HS-27A (cell line): ENCODE data around the gene RRAGC.
"Not testable (repeated sequence)": the region's sequence is repeated elsewhere in the genome, so short reads cannot be mapped to it uniquely, and the experiment has no call there.

Experiments used
- DNase-seq: peaks from one replicate; pipeline ENCODE4 v3.0.0-alpha.2; 2012; ENCODE audit warnings: low read depth, missing footprints

The RRAGC gene

DNA sequence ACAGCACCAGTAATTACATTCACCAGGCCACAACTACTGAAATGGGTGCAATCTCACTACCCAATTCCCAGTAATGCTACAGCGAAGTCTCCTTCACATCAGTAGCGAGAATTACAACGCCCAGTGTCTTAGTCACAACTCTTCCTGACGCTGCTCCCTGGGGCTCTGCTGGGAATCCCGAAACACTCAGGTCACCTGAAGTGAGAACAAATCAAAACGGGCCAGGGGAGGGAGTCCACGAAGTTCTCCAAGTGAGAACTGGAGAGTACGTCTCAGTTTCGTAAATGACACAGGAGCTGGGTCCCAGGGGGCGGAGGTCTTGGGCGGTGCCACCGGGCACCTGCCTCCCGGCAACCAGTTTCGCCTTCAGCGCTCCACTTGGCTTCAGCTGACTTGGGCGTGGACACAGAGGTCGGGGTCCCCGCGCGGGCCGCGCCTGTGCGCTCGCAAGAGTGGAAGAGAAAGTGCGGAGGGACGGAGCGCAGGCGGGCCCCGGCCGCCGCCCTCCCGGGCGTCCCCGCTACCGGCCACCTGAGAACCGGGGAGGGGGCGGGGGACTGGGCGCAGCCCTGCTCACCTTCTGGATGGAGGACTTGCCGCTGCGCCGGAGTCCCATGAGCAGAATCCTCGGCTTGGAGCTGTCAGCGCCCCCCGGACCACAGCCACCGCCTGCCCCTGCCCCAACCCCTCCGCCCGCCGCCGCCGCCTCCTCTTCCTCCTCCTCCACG is 575 bp downstream of the RRAGC start:
- DNase-seq: peak; percentile 33

DNA sequence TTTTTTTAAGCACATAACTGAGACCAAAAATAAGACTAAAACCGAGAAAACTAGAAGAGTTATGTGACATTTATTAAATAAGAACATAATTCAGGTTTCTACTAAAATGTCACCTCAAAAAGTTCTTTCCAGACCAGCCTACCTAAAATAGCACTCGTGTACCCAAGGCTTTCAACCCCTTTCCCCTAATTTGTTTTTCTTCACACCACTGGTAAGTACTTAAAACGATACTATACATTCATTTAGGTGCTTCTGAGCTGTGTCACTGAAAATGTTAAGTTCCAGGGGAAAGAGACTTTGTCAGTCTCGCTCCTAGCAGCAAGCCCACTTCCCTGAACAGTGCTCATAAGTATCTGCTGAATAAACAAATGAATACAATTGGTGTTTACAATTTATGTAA is 6.8 kb downstream of the RRAGC start:
- DNase-seq: no peak

DNA sequence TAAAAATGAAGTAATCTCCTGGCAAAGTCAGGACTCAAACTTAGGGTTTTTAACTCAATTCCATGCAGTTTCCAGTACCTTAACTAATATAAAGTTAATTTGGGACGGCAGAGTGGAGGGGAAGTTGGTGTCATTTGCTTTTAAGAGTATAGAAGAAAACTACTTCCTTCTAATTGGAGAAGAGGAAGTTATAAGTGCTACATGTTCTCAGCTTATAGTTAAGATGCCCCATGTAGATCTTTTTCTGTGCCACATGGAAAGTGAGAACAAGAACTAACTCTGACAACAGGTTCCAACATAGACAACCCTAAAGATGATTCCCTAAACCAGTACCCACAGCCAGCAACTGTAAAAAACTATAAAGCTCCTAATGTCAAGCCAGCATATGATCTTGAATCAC is 11.5 kb downstream of the RRAGC start:
- no peak for DNase-seq

GRCh38 chr1:38846210-38846609 is 13.4 kb downstream of the RRAGC start:
- DNase-seq: no peak

DNA sequence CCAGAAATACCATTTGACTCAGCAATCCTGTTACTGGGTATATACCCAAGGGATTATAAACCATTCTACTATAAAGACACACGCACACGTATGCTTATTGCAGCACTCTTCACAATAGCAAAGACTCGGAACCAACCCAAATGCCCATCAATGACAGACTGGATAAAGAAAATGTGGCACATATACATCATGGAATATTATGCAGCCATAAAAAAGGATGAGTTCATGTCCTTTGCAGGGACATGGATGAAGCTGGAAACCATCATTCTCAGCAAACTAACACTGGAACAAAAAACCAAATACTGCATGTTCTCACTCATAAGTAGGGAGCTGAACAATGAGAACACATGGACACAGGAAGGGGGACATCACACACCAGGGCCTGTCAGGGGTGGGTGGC is 14.5 kb downstream of the RRAGC start:
- DNase-seq: not testable (repeated sequence)

- no peak for DNase-seq
These were observed 19.3 kb downstream of the RRAGC start for GRCh38 chr1:38840281-38840680.

GRCh38 chr1:38839363-38839762 is 20.2 kb downstream of the RRAGC start:
- no peak for DNase-seq

- not testable (repeated sequence) for DNase-seq
These were observed 23.3 kb downstream of the RRAGC start for GRCh38 chr1:38836316-38836715.

DNA sequence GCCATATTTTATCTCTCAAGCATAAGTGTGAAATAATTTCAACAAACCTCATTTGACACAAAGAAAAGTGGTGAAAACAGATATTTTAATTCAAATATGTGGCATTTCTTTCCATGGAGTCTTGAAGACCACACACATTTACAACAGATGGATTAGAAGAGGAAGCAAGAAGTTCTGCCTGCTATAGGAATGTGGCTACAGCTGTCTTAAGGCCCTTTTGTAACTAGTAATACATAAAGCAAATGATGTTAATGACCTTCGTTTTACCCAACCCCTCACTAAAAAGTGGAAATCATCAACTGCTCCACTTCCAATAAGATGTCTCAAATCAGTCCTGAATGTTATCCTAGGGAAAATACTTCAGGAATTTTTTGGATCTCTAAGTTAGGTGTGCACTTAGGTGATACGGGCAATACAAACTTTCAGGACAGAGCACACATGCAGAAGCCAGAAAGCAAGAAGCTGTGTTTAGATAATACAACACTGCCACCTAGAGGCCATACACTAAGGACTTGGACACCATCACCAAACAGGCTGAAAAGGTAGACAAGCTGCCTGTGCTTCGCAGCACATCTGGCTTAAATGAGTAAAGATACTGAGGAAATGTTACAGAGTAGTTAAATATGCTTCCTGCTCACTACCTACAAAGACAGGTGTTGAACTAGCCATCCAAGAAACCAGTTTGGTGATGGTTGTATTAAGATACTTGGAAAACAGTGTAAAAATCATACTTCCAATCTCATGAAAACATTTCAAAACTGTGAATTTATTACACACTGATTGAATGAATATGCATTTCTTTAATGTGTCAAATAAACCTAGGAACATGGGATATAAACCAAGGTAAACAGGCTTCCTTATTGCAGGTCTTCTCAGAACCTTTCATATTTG is 24.4 kb downstream of the RRAGC start:
- peak; percentile 54 for DNase-seq

DNA sequence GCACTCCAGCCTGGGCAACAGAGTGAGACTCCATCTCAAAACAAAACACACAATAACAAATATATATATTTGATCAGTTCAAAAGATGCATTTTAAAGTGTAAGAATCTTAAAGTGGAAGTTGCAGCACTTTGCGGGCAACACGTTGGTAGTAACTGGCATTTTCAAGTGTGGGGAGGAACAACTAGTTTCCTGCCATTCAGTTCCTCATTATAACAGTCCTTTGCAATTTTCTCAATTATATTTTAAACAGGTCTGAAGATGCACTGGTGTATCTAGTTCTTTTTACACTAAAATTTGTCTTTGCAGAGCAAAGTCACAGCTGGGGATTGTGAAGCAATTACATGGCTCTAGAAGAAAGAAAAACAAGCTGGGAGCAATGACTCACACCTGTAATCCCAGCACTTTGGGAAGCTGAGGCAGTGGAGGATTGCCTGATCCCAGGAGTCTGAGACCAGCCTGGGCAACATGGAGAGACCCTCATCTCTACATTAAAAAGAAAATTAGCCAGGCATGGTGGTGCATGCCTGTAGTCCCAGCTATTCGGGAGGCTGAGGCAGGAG is 25.3 kb downstream of the RRAGC start:
- DNase-seq: no peak

- DNase-seq: no peak
These were observed 26.4 kb downstream of the RRAGC start for GRCh38 chr1:38833146-38833545.

DNA sequence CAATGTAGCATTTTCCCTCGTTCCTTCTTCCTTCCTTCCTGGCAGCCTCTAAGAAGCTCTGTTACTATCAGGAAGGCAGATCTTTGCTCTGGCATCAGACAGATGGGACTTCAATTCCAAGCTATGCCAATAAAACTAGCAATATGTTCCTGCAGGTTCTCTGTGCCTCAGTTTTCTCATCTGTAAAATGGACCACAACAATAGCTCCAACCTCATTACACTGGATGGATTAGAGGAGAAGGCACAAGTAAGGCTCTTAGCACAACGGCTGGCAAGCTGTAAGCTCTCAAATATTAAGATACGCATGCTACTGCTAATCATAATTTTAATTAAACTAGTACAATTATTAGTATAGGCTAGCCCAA is 27.2 kb downstream of the RRAGC start:
- no peak for DNase-seq

GRCh38 chr1:38831731-38832369 is 27.7 kb downstream of the RRAGC start:
- DNase-seq: no peak

DNA sequence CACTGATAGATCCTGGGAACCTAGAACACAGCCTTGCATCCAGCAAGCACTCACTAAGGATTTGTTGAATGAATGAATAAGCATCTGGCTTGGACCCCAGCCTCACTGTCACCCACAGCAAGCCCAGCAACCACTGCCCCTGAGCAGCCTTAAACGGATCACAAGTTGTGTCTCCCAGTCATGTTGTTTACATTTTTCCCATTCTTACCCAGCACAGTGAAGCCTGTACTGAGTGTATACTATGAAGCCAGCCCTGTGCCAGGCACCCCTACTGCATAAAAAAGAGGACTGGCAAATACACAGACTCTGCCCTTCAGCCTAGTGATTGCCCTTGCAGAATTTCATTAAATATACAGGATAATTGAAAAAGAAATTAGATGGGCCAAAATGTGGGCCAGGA is 30.2 kb downstream of the RRAGC start:
- no peak for DNase-seq

- no peak for DNase-seq
These were observed 32.3 kb downstream of the RRAGC start for GRCh38 chr1:38827318-38827717.

DNA sequence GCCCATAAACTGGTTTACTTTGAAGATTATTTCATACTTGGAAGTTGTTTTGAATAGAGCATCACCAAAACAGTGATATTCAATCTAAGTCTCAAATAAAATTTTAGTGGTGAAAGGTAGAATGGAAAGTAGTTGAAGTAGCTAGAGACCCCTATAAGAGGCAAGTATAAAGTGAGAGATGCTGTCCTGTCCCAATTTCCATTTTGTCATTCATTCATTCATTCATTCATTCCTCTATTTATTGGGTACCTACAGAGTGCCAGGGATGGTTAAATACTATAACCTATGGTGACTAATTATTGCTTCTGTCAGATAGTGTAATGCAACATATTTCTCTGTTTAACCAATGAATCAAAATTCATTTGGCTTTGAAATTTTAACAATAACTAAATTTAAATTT is 32.7 kb downstream of the RRAGC start:
- no peak for DNase-seq

DNA sequence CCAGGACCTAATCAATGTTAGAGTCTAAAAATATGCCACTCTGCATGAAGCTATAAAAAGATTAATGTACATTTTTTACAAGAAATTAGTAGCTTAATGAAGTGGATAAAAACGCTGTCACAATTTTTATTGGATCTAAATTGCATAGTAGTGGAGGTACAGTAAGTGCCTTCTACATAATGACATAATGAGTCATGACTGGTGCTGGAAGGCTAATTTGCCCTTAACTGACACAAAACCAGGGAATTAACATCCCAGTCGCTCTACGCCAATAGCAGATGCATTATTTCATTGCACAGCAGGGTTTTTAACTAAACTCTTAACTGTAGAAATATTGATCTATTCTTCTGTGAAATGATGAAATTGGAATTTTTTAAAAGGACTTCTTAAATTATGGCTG is 33.3 kb downstream of the RRAGC start:
- DNase-seq: no peak

DNA sequence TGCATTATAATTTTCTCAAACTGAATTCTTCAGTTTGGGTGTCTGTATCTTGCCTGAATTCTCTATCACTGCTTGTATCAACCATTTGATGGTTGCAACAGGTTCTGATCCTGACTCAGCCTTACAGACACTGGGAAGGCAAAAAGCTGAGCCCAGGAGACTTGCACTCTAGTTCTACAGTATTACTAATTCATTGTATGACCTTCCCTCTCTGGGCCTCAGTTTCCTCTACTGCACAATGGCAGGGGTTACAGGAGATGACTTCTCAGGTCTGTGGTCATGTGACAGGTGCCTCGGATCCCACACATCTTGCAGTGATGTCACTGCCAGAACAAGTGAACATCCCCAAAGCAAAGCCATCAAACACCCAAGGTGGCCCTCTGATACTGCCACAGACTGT is 38.7 kb downstream of the RRAGC start:
- no peak for DNase-seq

- DNase-seq: no peak
These were observed 40.1 kb downstream of the RRAGC start for GRCh38 chr1:38819516-38819915.

DNA sequence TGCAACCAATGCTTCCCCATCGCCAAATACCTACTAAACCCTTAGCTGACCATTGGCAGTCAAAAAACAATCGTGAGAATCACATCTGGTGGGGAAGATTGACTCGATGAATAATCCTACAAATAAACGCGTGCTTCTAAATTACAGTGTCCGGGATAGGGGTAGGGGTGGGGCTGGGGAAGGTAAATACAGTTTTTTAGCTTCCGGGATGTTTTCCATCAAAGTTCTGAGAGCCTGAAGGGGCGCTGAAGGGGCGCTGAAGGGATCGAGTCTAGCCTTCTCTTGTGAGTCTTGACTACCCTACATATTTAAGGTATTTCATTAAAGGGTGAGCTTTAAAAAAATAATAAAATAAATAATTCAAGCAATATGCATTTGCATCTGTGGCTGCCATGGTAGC is 40.5 kb downstream of the RRAGC start:
- DNase-seq: no peak

- no peak for DNase-seq
These were observed 41.2 kb downstream of the RRAGC start for GRCh38 chr1:38818175-38818976.
